CD14-positive monocyte (primary cell): ENCODE measurements around the gene HLA-A. TPM values are rescaled to one million over a fixed set of nuclear protein-coding genes. Genes with fewer than 3 reads are reported as not detected.

Experiments
- DNase-seq, 3 donors: peaks; one replicate each; pipeline ENCODE4 v3.0.0-alpha.2; 2011 to 2022
- H2AFZ ChIP-seq: 2 replicates; pipeline ENCODE4 v1.6.0; 2012; ENCODE audit warnings: mild to moderate bottlenecking, low read depth, low read length, inconsistent platforms; ENCODE audit not compliant: insufficient read depth, poor library complexity, severe bottlenecking
- H3K27ac ChIP-seq, 2 donors: 1 replicate in 1 of 2; 2 replicates in 1 of 2; pipeline ENCODE4 v1.5.1; 2012 to 2013; ENCODE audit warnings: low read length in 2 of 2, control low read depth in 1 of 2, inconsistent platforms in 1 of 2, low read depth in 1 of 2, mild to moderate bottlenecking in 1 of 2
- H3K27me3 ChIP-seq, 2 donors: one replicate each; pipeline versions ENCODE4 v1.6.0 to v1.6.1; 2011 to 2013; ENCODE audit warnings: low read length in 2 of 2; ENCODE audit not compliant: control insufficient read depth in 2 of 2, insufficient read depth in 2 of 2
- H3K36me3 ChIP-seq, 2 donors: replicated peaks in 1 of 2; 1 replicate in 1 of 2; 2 replicates in 1 of 2; pipeline versions ENCODE4 v1.5.1 to v1.6.1; 2012 to 2013; ENCODE audit warnings: low read length in 2 of 2, control low read depth in 1 of 2, inconsistent platforms in 1 of 2, mild to moderate bottlenecking in 1 of 2; ENCODE audit not compliant: insufficient read depth in 2 of 2, control insufficient read depth in 1 of 2
- H3K4me1 ChIP-seq, 2 donors: 1 replicate in 1 of 2; 2 replicates in 1 of 2; pipeline versions ENCODE4 v1.5.1 to v1.6.1; 2012 to 2013; ENCODE audit warnings: low read length in 2 of 2, control low read depth in 1 of 2, inconsistent platforms in 1 of 2, mild to moderate bottlenecking in 1 of 2, moderate library complexity in 1 of 2; ENCODE audit not compliant: insufficient read depth in 2 of 2, control insufficient read depth in 1 of 2
- H3K4me2 ChIP-seq: replicated peaks from 2 replicates; pipeline ENCODE3; 2012; ENCODE audit warnings: low read length, moderate library complexity, mild to moderate bottlenecking; ENCODE audit not compliant: poor library complexity, severe bottlenecking; ENCODE audit errors: extremely low read depth
- H3K4me3 ChIP-seq, 3 experiments: fragments of 200-600 bp in 1 of 3; sonication (generic) in 1 of 3; replicated peaks in 1 of 3; 1 replicate in 2 of 3; 2 replicates in 1 of 3; pipeline ENCODE4 v1.5.1; 2011 to 2013; ENCODE audit warnings: low read length in 3 of 3, mild to moderate bottlenecking in 3 of 3, control low read depth in 2 of 3, low read depth in 2 of 3, inconsistent platforms in 1 of 3, moderate library complexity in 1 of 3
- H3K79me2 ChIP-seq: 2 replicates; pipeline ENCODE4 v1.6.0; 2012; ENCODE audit warnings: mild to moderate bottlenecking, control low read depth, inconsistent platforms, low read length, moderate library complexity; ENCODE audit not compliant: insufficient read depth
- H3K9ac ChIP-seq: 2 replicates; pipeline ENCODE4 v1.6.0; 2017; ENCODE audit warnings: low read length, mild to moderate bottlenecking; ENCODE audit not compliant: insufficient read depth, poor library complexity, severe bottlenecking
- H3K9me3 ChIP-seq, 2 donors: replicated peaks in 1 of 2; 1 replicate in 1 of 2; 2 replicates in 1 of 2; pipeline versions ENCODE4 v1.5.1 to v1.6.1; 2012 to 2013; ENCODE audit warnings: low read length in 2 of 2, control low read depth in 1 of 2; ENCODE audit not compliant: control insufficient read depth in 1 of 2, insufficient read depth in 1 of 2
- H4K20me1 ChIP-seq: 2 replicates; pipeline ENCODE4 v1.6.0; 2012; ENCODE audit warnings: mild to moderate bottlenecking, low read length, control low read depth, moderate library complexity; ENCODE audit not compliant: insufficient read depth
- H3K27ac Mint-ChIP-seq, 7 donors: one replicate each; pipeline ENCODE4 v1.8.0; 2020; ENCODE audit warnings: mild to moderate bottlenecking in 7 of 7, mixed read lengths in 7 of 7, moderate library complexity in 6 of 7, inconsistent platforms in 2 of 7
- H3K27me3 Mint-ChIP-seq, 3 donors: one replicate each; pipeline ENCODE4 v1.8.0; 2021 to 2022; ENCODE audit warnings: low read depth in 3 of 3, mild to moderate bottlenecking in 3 of 3, mixed read lengths in 3 of 3, moderate library complexity in 3 of 3, inconsistent platforms in 1 of 3
- H3K36me3 Mint-ChIP-seq, 2 donors: one replicate each; pipeline ENCODE4 v1.8.0; 2020; ENCODE audit warnings: mixed read lengths in 2 of 2, inconsistent platforms in 1 of 2, mild to moderate bottlenecking in 1 of 2
- H3K4me1 Mint-ChIP-seq: one replicate; pipeline ENCODE4 v1.8.0; 2020; ENCODE audit warnings: mild to moderate bottlenecking, mixed read lengths
- H3K4me3 Mint-ChIP-seq, 2 donors: one replicate each; pipeline ENCODE4 v1.8.0; 2020; ENCODE audit warnings: mild to moderate bottlenecking in 2 of 2, mixed read lengths in 2 of 2, moderate library complexity in 1 of 2
- H3K9me3 Mint-ChIP-seq, 7 donors: one replicate each; pipeline ENCODE4 v1.8.0; 2020 to 2022; ENCODE audit warnings: mixed read lengths in 7 of 7, mild to moderate bottlenecking in 6 of 7, moderate library complexity in 6 of 7, inconsistent platforms in 2 of 7
- WGBS: methylation state at CpG from one replicate; pipeline ENCODE4 v1.1.5; 2013; ENCODE audit warnings: missing lambda C conversion rate; ENCODE audit not compliant: insufficient coverage; 5-methylcytosine and 5-hydroxymethylcytosine counted together
- intact Hi-C, 2 donors: fragments of 100-400 bp; cut with micrococcal nuclease; formaldehyde crosslinking; loops; one replicate each; pipeline versions ENCODE4 v1.15.0 to v1.15.1; 2023
- polyA plus RNA-seq, 3 donors: library from polyadenylated mRNA; depleted of rRNA in 1 of 3; unstranded in 2 of 3; stranded (reverse) in 1 of 3; fragments of 300-500 nt in 2 of 3; fragments of >200 nt in 1 of 3; fragmentation: Illumina TruSeq in 2 of 3; gene quantifications; 1 replicate in 2 of 3; 2 replicates in 1 of 3; pipeline ENCODE4 v1.2.3, GENCODE V29; 2012 to 2021
- TF ChIP-seq, protein P1 (sequence below): fragments of 200-600 bp; IDR thresholded peaks from one replicate; pipeline ENCODE4 v1.8.0; 2022; ENCODE audit warnings: antibody characterized with exemption, mild to moderate bottlenecking

Gene HLA-A
- polyA plus RNA-seq, 3 donors, result 1,518 to 2,788 (median 1,574) TPM

DNA sequence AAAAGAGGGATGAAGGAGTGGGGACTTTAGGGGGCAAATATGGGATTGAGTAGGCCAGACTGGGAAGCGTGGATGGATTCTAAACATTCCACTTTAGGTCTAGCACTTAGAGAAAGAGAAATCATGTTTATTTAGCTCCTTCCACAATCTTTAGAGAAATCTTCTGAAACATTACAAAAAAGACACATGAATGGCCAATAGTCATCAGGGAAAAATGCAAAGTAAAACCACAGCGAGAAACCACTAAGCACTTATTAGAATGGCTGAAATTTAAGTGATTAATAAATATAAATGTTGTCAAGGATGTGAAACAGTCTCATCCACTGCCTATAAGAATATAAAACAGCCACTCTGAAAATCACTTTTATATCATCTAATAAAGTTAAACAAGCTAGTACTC lies 46.9 kb downstream of the HLA-A start:
- no peak overlapping the region for H3K4me2 ChIP-seq
- no peak overlapping the region for H2AFZ ChIP-seq
- Mint-ChIP-seq H3K27ac (no peak overlapping the region), H3K27me3 (peaks cover 2 to 5% (median 4%) of the 10 kb centered on the region in 3 donors), H3K4me3 (no peak overlapping the region), H3K36me3 (no peaks in the 10 kb centered on the region), H3K4me1 (no peaks in the 10 kb centered on the region), H3K9me3 (no peaks in the 10 kb centered on the region)
- 100% methylated on average over 1 of the region's 2 CpGs for WGBS
- no peak overlapping the region for H3K27ac ChIP-seq
- H4K20me1 ChIP-seq, result no peaks in the 10 kb centered on the region
- no peaks in the 10 kb centered on the region for H3K79me2 ChIP-seq
- DNase-seq, result no peak
- H3K4me1 ChIP-seq, result no peaks in the 10 kb centered on the region
- intact Hi-C loops, result no loop called here
- H3K9me3 ChIP-seq, result no peaks in the 10 kb centered on the region
- H3K27me3 ChIP-seq, result no peaks in the 10 kb centered on the region
- no peak overlapping the region for H3K4me3 ChIP-seq
- no peak overlapping the region for H3K9ac ChIP-seq
- TF ChIP-seq, protein P1, sequence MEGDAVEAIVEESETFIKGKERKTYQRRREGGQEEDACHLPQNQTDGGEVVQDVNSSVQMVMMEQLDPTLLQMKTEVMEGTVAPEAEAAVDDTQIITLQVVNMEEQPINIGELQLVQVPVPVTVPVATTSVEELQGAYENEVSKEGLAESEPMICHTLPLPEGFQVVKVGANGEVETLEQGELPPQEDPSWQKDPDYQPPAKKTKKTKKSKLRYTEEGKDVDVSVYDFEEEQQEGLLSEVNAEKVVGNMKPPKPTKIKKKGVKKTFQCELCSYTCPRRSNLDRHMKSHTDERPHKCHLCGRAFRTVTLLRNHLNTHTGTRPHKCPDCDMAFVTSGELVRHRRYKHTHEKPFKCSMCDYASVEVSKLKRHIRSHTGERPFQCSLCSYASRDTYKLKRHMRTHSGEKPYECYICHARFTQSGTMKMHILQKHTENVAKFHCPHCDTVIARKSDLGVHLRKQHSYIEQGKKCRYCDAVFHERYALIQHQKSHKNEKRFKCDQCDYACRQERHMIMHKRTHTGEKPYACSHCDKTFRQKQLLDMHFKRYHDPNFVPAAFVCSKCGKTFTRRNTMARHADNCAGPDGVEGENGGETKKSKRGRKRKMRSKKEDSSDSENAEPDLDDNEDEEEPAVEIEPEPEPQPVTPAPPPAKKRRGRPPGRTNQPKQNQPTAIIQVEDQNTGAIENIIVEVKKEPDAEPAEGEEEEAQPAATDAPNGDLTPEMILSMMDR, result no peak
- no peaks in the 10 kb centered on the region for H3K36me3 ChIP-seq

DNA sequence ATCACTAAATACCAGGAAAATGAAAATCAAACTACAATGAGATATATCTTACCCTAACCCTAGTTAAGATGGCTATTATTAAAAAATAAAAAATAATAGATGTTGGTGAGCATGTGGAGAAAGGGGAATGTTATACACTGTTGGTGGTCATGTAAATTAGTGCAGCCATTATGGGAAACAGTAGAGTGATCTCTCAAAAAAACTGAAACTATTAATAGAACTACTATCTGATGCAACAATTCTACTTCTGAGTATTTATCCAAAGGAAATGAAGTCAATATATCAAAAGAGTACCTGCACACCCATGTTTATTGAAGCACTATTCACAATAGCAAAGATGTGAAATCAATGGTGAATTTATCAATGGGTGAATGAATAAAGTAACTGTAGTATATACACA lies 48.6 kb downstream of the HLA-A start:
- H3K9ac ChIP-seq, result no peak overlapping the region
- H3K4me1 ChIP-seq, result no peaks in the 10 kb centered on the region
- Mint-ChIP-seq H3K9me3 (no peaks in the 10 kb centered on the region), H3K27me3 (peaks cover 2 to 8% (median 3%) of the 10 kb centered on the region in 3 donors), H3K27ac (no peak overlapping the region), H3K36me3 (no peaks in the 10 kb centered on the region), H3K4me3 (no peak overlapping the region), H3K4me1 (peaks cover 2% of the 10 kb centered on the region)
- H3K27ac ChIP-seq, result no peak overlapping the region
- no peaks in the 10 kb centered on the region for H3K79me2 ChIP-seq
- no peak overlapping the region for H3K4me3 ChIP-seq
- H3K36me3 ChIP-seq, result no peaks in the 10 kb centered on the region
- intact Hi-C loops, result no loop called here
- no peaks in the 10 kb centered on the region for H4K20me1 ChIP-seq
- TF ChIP-seq, protein P1, result no peak
- no peak overlapping the region for H3K4me2 ChIP-seq
- no peak overlapping the region for H2AFZ ChIP-seq
- H3K27me3 ChIP-seq, result no peaks in the 10 kb centered on the region
- H3K9me3 ChIP-seq, result no peaks in the 10 kb centered on the region
- peak in 1 of 3 donors; percentile 62 for DNase-seq
